Measurements from ENCODE around the gene ZNF646. TPM values are rescaled to one million over a fixed set of nuclear protein-coding genes. Genes with fewer than 3 reads are reported as not detected.

Gene ZNF646
- total RNA-seq, 2 experiments from 2014 or later, result 22.0 to 24.4 TPM

- H3K27ac Mint-ChIP-seq, result peak overlapping the region; percentile 31
- no peak overlapping the region for H3K4me3 Mint-ChIP-seq
- peaks cover 32% of the 10 kb centered on the region for H3K4me1 Mint-ChIP-seq (ENCODE audit: low read depth)
- no peak for TF ChIP-seq CTCF (IDR thresholded peaks at IDR 0.05)
- no peak for DNase-seq
- POLR2A ChIA-PET, result interaction anchor here (0.8 to 4.4 kb wide), 4 partner anchors 9 to 116 kb away, joined by 3 to 22 read pairs (median 3); partner anchors contain the start of genes FUS, ZNF646 and ZNF668
- H3K27me3 Mint-ChIP-seq, result no peaks in the 10 kb centered on the region
- CTCF ChIA-PET, result no interaction called here
- no peaks in the 10 kb centered on the region for H3K9me3 Mint-ChIP-seq
- ATAC-seq, result peak; percentile 54
- intact Hi-C loops (cut with micrococcal nuclease), result no loop called here
- peaks cover 23% of the 10 kb centered on the region for H3K36me3 Mint-ChIP-seq (ENCODE audit: low read depth)
Observed at GRCh38 chr16:31063843-31064611, 10.2 kb upstream of the ZNF646 start.

- ChIA-PET CTCF (interaction anchor here (0.9 to 1.3 kb wide), 2 partner anchors 77 to 220 kb away, joined by 4 read pairs; no protein-coding TSS in a partner anchor), POLR2A (interaction anchor here (0.7 to 4.4 kb wide), 2 partner anchors 8 to 30 kb away, joined by 3 to 22 read pairs; partner anchors contain the start of genes ZNF646 and ZNF668)
- H3K9me3 Mint-ChIP-seq, result no peaks in the 10 kb centered on the region
- intact Hi-C loops (cut with micrococcal nuclease), result no loop called here
- no peak for ATAC-seq
- no peak for DNase-seq
- no peak overlapping the region for H3K4me3 Mint-ChIP-seq
- no peak for TF ChIP-seq CTCF (IDR thresholded peaks at IDR 0.05)
- H3K27me3 Mint-ChIP-seq, result no peaks in the 10 kb centered on the region
- peaks cover 22% of the 10 kb centered on the region for H3K36me3 Mint-ChIP-seq (ENCODE audit: low read depth)
- H3K4me1 Mint-ChIP-seq (ENCODE audit: low read depth), result peaks cover 37% of the 10 kb centered on the region
- H3K27ac Mint-ChIP-seq, result peak overlapping the region; percentile 31
Observed at GRCh38 chr16:31064882-31065461, 9.2 kb upstream of the ZNF646 start.

- no peak for TF ChIP-seq CTCF (IDR thresholded peaks at IDR 0.05)
- ChIA-PET CTCF (interaction anchor here (0.8 to 2.4 kb wide), 4 partner anchors 29 to 83 kb away, joined by 4 to 8 read pairs (median 6); partner anchors contain the start of gene HSD3B7), POLR2A (interaction anchor here (1.4 kb wide), 1 partner anchor 8 kb away, joined by 3 read pairs; no protein-coding TSS in a partner anchor)
- Mint-ChIP-seq H3K9me3 (no peaks in the 10 kb centered on the region), H3K4me1 (ENCODE audit: low read depth) (peaks cover 47% of the 10 kb centered on the region), H3K27me3 (no peaks in the 10 kb centered on the region), H3K4me3 (no peak overlapping the region), H3K27ac (no peak overlapping the region), H3K36me3 (ENCODE audit: low read depth) (peaks cover 15% of the 10 kb centered on the region)
- intact Hi-C loops (cut with micrococcal nuclease), result no loop called here
- DNase-seq, result no peak
- no peak for ATAC-seq
Observed at GRCh38 chr16:31067342-31067741, 6.9 kb upstream of the ZNF646 start.

GRCh38 chr16:31071861-31072260 is 2.4 kb upstream of the ZNF646 start:
- Mint-ChIP-seq H3K27me3 (no peaks in the 10 kb centered on the region), H3K4me1 (ENCODE audit: low read depth) (peaks cover 35% of the 10 kb centered on the region), H3K4me3 (peak overlapping the region; percentile 96), H3K27ac (peak overlapping the region; percentile 97), H3K9me3 (no peaks in the 10 kb centered on the region), H3K36me3 (ENCODE audit: low read depth) (peaks cover 18% of the 10 kb centered on the region)
- CTCF ChIA-PET, result interaction anchor here (0.6 to 2.3 kb wide), 2 partner anchors 70 to 335 kb away, joined by 3 to 6 read pairs; no protein-coding TSS in a partner anchor
- TF ChIP-seq CTCF (IDR thresholded peaks at IDR 0.05), result no peak
- intact Hi-C loops (cut with micrococcal nuclease), result loop anchor here (5.0 kb wide), 1 partner anchor 40 kb away; the partner anchor contains the start of gene STX4
- DNase-seq (no peak), ATAC-seq (no peak)
- POLR2A ChIA-PET, result interaction anchor here (0.9 to 2.9 kb wide), 6 partner anchors 13 to 203 kb away, joined by 3 to 22 read pairs (median 4); no protein-coding TSS in a partner anchor

Data from activated CD8-positive, alpha-beta T cell treated with anti-CD3 and anti-CD28 coated beads for 36 hours (primary cell).